Psoas muscle (tissue), 8 donors: ENCODE results near the gene DENND1A. TPM values are rescaled to one million over a fixed set of nuclear protein-coding genes. Genes with fewer than 3 reads are reported as not detected.

Experiments used
- ATAC-seq, 4 donors: fragments of 200-7000 bp; cut with Tn5 transposase; one replicate each; pipeline ENCODE4 v1.9.1; 2020; ENCODE audit warnings: moderate library complexity in 3 of 4, mild to moderate bottlenecking in 2 of 4
- DNase-seq, 2 donors: peaks; one replicate each; pipeline ENCODE4 v3.0.0-alpha.2; 2020
- H3K27ac ChIP-seq: fragments of 200-600 bp; one replicate; pipeline ENCODE4 v1.8.0; 2022
- H3K27me3 ChIP-seq, 3 donors: fragments of 200-600 bp in 1 of 3; one replicate each; pipeline versions ENCODE4 v1.6.1 to v1.8.0; 2013 to 2022; ENCODE audit warnings: low read length in 2 of 3, mild to moderate bottlenecking in 2 of 3, moderate library complexity in 1 of 3; ENCODE audit not compliant: insufficient read depth in 3 of 3
- H3K36me3 ChIP-seq, 2 donors: fragments of 200-600 bp in 1 of 2; one replicate each; pipeline versions ENCODE4 v1.6.1 to v1.8.0; 2013 to 2022; ENCODE audit warnings: low read depth in 1 of 2, mild to moderate bottlenecking in 1 of 2, moderate library complexity in 1 of 2; ENCODE audit not compliant: insufficient read depth in 1 of 2
- H3K4me1 ChIP-seq: fragments of 200-600 bp; one replicate; pipeline ENCODE4 v1.8.0; 2022
- H3K4me3 ChIP-seq: fragments of 200-600 bp; one replicate; pipeline ENCODE4 v1.8.0; 2022; ENCODE audit warnings: mild to moderate bottlenecking
- H3K9me3 ChIP-seq: fragments of 200-600 bp; one replicate; pipeline ENCODE4 v1.8.0; 2022
- CTCF ChIP-seq: fragments of 200-600 bp; IDR thresholded peaks from one replicate; pipeline ENCODE4 v1.8.0; 2022; ENCODE audit warnings: antibody characterized with exemption
- WGBS, 3 donors: extraction: QIAGEN DNeasy Blood & Tissue Kit; methylation state at CpG; one replicate each; pipeline versions ENCODE4 v1.1.6 to v1.1.7; 2013; 5-methylcytosine and 5-hydroxymethylcytosine counted together
- intact Hi-C, 2 donors: fragments of 100-400 bp; cut with DNase I; formaldehyde crosslinking; loops; one replicate each; pipeline versions ENCODE4 v1.11.0 to v1.14.2; 2022
- polyA plus RNA-seq, 3 donors: library from polyadenylated mRNA; stranded (reverse); fragments of 200-250 nt; gene quantifications; one replicate each; pipeline ENCODE4 v1.2.3, GENCODE V29; 2013
- total RNA-seq, 4 donors: library from RNA; stranded (reverse); fragmentation: NEBNext Ultra II Directional in 2 of 4; extraction: Animal tissue kit (Norgen Biotek cat#: 25700) in 2 of 4; gene quantifications; one replicate each; pipeline versions ENCODE4 v1.2.1 to v1.2.4, GENCODE V29; 2021 to 2023
- donor health status: healthy with polysubstance abuse.
- donor health status: DM: no; HTN: no; CAD: no; lungs with moderate emphysema.
- donor health status: Bipolar disorder and iron deficiency.
- donor health status: healthy.
- donor health status: DM: yes; HTN: yes; CAD: no.
- donor health status: DM: no; HTN: no; CAD: no.
- donor health status: DM: no; HTN: no; CAD: no.
- donor health status: DM: yes; HTN: yes; CAD: no.

DENND1A gene
- total and polyA plus RNA-seq, 7 donors, result 6.1 to 17.3 (median 13.9) TPM

DNA sequence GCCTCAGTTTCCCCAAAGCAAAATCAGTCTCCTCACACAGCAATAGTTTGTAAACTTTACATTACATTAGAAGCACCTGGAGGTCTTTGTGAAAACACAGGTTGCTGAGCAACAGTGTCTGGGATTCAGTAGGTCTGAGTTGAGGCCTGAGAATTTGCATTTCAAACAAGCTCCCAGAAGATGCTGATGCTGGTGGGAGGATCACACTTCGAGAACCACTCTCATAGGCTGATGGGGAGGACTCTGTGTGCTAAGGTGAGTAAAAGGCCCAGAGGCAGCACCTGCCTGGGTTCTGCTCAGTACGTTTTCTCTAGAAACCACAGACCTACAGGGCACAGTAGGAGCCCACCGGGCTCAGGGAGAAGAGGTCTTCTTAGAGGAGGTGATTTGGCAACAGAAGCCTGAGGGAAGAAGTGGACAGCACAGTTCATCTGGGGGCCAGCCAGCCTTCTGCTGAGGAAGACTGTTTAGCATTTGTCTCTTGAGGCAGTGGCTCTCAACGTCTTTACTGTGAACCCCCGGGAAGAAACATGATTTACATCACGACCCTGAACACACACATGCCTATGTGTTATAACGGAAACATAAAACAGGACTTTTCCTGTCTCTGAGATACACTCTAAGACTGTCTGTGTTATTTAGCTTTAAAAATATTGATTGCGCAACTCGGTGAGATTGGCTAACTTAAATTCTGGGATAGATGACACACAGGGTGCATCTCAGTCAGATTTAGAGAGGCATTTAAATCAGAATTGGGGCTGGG, 24.8 kb upstream of the DENND1A start:
- Histone ChIP-seq H3K9me3 (no peaks in the 10 kb centered on the region), H3K4me3 (no peak overlapping the region), H3K4me1 (no peaks in the 10 kb centered on the region), H3K27ac (no peak overlapping the region), H3K36me3 (no peaks in the 10 kb centered on the region), H3K27me3 (no peaks in the 10 kb centered on the region)
- 62 to 71% (median 66%) methylated on average over 9 of the region's 9 CpGs for WGBS, 3 donors
- no peak for DNase-seq
- ATAC-seq, result peak in 1 of 4 donors; percentile 47
- intact Hi-C loops, result no loop called here
- no peak for TF ChIP-seq CTCF

GRCh38 chr9:123952641-123953495, 22.9 kb upstream of the DENND1A start:
- DNase-seq, result no peak
- 63 to 67% (median 64%) methylated on average over 9 of the region's 9 CpGs for WGBS, 3 donors

DNA sequence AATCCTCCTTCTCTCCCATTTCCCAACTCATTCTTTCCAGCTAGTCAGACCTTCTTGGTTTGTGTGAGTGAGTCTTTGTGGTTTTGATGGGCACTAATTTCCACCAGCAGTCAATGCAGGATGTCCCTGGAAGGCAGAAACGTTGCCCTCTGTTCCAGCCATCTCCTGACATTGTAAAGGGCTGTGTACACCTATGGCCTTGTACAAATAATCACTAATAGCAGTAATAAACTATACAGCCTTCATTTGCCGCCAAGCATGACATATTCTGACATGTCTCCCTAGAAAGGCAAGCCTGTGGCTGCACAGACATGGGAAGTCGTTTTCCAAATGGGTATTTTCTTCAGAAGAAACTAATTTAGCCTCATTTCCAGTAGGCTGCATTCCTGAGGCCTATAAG, 18.4 kb upstream of the DENND1A start:
- Histone ChIP-seq H3K4me3 (no peak overlapping the region), H3K27ac (no peak overlapping the region), H3K36me3 (no peaks in the 10 kb centered on the region), H3K4me1 (no peaks in the 10 kb centered on the region), H3K27me3 (no peaks in the 10 kb centered on the region), H3K9me3 (no peaks in the 10 kb centered on the region)
- no peak for DNase-seq
- WGBS, 3 donors, result 36 to 56% (median 54%) methylated on average over 3 of the region's 3 CpGs
- TF ChIP-seq CTCF, result no peak
- intact Hi-C loops, result no loop called here
- ATAC-seq, result no peak

More at GRCh38 chr9:123952641-123953495, 22.9 kb upstream of the DENND1A start:
- no peaks in the 10 kb centered on the region for H3K27me3 ChIP-seq
- no peak for TF ChIP-seq CTCF
- no peaks in the 10 kb centered on the region for H3K36me3 ChIP-seq
- intact Hi-C loops, result no loop called here
- no peak overlapping the region for H3K4me3 ChIP-seq
- ATAC-seq, result peak in 1 of 4 donors; percentile 36
- no peaks in the 10 kb centered on the region for H3K9me3 ChIP-seq
- no peak overlapping the region for H3K27ac ChIP-seq
- H3K4me1 ChIP-seq, result no peaks in the 10 kb centered on the region

- 95 to 98% (median 97%) methylated on average over 2 of the region's 2 CpGs for WGBS, 3 donors
- intact Hi-C loops, result no loop called here
These were observed 17.4 kb upstream of the DENND1A start for GRCh38 chr9:123947326-123947725.

More at GRCh38 chr9:123947326-123947725, 17.4 kb upstream of the DENND1A start:
- TF ChIP-seq CTCF, result no peak
- Histone ChIP-seq H3K36me3 (no peaks in the 10 kb centered on the region), H3K27me3 (no peaks in the 10 kb centered on the region), H3K9me3 (no peaks in the 10 kb centered on the region), H3K4me3 (no peak overlapping the region), H3K27ac (no peak overlapping the region), H3K4me1 (no peaks in the 10 kb centered on the region)
- ATAC-seq (no peak), DNase-seq (no peak)
